Panc1 (cell line): ENCODE data around the gene RAPGEF1.

Experiments
- CTCF ChIP-seq: fragments of 450-650 bp; IDR thresholded peaks from 2 replicates; pipeline ENCODE4 v1.5.1; 2017; ENCODE audit warnings: mild to moderate bottlenecking
- POLR2AphosphoS5 ChIP-seq: IDR thresholded peaks from 2 replicates; pipeline ENCODE4 v1.6.1; 2012; ENCODE audit warnings: mild to moderate bottlenecking, low read depth, low read length, moderate library complexity
- TF ChIP-seq, protein P1 (sequence below), 2 experiments: IDR thresholded peaks; 2 replicates each; pipeline ENCODE4 v1.6.1; 2011 to 2012; ENCODE audit warnings: low read depth in 2 of 2, control low read depth in 1 of 2, low read length in 1 of 2, mild to moderate bottlenecking in 1 of 2, moderate library complexity in 1 of 2; ENCODE audit not compliant: insufficient read depth in 1 of 2

DNA sequence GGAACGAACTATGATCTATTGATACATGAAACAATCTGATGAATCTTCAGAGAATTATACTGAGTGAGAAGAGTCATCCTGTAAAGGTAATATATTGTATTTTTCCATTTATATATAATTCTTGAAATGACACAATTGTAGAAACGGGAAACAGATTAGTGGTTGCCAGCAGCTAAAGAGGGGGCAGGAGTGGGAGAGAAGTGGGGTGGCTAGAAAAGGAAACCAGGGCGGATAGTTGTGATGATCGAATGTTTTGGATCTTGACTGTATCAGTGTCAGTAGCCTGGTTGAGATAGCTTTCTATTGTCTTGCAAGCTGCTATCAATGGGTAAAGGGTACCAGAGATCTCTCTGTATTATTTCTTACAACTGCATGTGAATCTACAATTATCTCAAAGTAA lies 17.7 kb upstream of the RAPGEF1 start:
- TF ChIP-seq CTCF (no peak), POLR2AphosphoS5 (no peak)
- TF ChIP-seq, protein P1, sequence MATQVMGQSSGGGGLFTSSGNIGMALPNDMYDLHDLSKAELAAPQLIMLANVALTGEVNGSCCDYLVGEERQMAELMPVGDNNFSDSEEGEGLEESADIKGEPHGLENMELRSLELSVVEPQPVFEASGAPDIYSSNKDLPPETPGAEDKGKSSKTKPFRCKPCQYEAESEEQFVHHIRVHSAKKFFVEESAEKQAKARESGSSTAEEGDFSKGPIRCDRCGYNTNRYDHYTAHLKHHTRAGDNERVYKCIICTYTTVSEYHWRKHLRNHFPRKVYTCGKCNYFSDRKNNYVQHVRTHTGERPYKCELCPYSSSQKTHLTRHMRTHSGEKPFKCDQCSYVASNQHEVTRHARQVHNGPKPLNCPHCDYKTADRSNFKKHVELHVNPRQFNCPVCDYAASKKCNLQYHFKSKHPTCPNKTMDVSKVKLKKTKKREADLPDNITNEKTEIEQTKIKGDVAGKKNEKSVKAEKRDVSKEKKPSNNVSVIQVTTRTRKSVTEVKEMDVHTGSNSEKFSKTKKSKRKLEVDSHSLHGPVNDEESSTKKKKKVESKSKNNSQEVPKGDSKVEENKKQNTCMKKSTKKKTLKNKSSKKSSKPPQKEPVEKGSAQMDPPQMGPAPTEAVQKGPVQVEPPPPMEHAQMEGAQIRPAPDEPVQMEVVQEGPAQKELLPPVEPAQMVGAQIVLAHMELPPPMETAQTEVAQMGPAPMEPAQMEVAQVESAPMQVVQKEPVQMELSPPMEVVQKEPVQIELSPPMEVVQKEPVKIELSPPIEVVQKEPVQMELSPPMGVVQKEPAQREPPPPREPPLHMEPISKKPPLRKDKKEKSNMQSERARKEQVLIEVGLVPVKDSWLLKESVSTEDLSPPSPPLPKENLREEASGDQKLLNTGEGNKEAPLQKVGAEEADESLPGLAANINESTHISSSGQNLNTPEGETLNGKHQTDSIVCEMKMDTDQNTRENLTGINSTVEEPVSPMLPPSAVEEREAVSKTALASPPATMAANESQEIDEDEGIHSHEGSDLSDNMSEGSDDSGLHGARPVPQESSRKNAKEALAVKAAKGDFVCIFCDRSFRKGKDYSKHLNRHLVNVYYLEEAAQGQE (IDR thresholded peaks at IDR 0.05; ENCODE audit: insufficient read depth in 1 of 2, low read depth in 2 of 2, low read length in 1 of 2): no peak
